Stimulated activated CD4-positive, alpha-beta T cell treated with anti-CD3 and anti-CD28 coated beads, Interleukin-12 subunit alpha, Interleukin-12 subunit beta, amount 100 ng/mL, for 48 hours (primary cell): Measurements from ENCODE around the gene FN1.
"Not testable (repeated sequence)": the region's sequence is repeated elsewhere in the genome, so short reads cannot be mapped to it uniquely, and the experiment has no call there.

Experiments
- DNase-seq, 3 donors: peaks; one replicate each; pipeline ENCODE4 v3.0.0-alpha.2; 2020; ENCODE audit warnings: low read depth in 2 of 3, low spot score in 1 of 3

The FN1 gene

GRCh38 chr2:215408441-215408840 lies 27.4 kb downstream of the FN1 start:
- not testable (repeated sequence) for DNase-seq

GRCh38 chr2:215407590-215408264 lies 28.1 kb downstream of the FN1 start:
- no peak for DNase-seq

DNA sequence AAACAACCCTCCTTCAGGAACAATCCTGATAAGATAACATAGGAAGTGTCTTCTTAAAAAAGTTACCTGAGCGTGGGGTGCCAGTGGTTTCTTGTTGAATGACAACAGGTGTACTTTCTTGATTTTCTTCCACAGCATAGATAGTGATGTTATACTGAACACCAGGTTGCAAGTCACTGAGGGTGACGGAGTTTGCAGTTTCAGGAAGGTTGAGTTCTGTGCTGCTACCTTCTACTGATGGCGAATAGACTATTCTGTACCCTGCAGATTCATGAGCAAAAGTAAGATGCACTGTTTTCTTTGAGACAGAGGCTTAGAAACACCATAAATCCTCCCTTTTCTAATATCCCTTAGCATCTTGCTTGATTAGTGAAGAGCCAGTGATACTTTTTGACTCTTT lies 28.8 kb downstream of the FN1 start:
- no peak for DNase-seq

DNA sequence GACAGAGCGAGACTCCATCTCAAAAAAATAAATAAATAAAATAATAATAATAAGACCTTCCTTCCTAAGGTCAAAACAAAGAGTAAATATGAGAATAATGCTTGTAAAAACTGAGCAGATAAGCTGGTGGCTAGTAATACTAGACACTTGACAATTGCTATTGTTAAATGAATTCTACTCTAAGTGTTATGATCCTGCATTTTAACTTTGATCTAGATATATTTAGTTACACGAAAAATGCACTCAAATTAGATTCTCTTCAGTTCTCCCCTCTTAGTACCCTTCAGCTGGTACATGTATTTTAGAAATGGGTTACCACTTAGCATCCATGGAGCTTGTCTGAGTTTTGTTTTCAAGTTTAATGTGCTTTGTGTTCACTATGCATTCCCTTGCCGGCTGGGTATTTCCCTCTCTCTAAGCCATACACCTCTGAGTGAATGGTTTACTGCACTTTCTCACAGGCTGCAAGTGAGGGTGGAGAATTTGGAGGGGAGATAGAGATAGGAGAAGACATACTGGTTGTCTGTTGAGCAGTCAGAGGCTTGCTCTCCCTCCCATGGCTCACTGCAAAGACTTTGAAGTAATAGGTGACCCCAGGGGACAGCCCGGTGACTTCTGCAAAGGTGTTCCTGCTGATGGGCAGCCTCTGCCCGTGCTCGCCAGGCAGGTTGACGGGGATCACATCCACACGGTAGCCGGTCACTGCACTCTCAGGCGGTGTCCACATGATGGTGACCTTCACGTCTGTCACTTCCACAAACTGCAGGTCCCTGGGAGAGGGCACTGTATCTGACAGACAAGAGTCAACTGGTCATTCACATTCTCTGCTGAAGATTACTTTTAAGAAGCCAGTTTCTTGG lies 29.9 kb downstream of the FN1 start:
- no peak for DNase-seq

- no peak for DNase-seq
Observed at GRCh38 chr2:215404348-215405012, 31.4 kb downstream of the FN1 start.

DNA sequence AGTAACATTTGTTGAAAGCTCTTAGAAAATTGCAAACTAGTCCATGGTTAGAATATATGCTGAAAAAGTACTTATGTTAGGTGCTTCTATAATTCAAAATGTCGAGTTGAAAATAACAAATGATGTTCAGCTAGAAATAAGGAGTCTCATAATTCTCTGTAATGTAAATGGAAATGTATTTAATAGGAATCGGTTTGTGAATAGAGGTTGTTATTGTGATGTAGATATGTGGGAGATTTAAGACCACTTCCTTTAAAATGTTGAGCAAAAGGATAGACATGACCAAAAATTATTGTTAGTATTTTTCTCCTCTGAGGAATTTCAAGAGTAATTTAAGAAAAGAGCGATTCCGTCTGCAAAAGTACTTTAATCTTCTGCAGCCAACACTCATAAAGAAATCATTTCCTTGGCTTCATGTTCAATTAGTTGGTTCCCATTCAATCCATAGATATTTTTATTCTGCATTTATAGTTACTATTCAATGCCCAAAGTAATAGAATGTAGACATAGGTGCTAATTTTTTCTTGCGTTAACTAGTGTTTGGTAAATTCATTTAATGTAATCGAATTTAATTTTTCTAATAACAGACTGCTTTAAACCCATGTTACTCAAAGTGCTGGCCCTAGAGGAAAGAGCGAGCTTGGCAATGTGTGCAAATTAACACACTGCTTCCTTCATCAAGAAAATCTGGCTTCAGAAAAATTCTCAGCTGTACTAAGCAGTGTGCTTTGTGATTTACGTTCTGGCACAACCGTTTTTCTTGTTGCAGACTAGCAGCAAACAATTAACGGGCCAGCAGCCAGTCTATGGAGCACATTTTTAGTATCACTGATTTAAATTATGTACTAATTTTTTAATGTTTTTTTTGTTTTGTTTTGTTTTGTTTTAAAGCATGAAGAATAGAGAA lies 32.2 kb downstream of the FN1 start:
- DNase-seq, result no peak

- DNase-seq, result no peak
Observed at GRCh38 chr2:215401896-215402379, 33.9 kb downstream of the FN1 start.

- DNase-seq, result no peak
Observed at GRCh38 chr2:215399067-215399716, 36.7 kb downstream of the FN1 start.

DNA sequence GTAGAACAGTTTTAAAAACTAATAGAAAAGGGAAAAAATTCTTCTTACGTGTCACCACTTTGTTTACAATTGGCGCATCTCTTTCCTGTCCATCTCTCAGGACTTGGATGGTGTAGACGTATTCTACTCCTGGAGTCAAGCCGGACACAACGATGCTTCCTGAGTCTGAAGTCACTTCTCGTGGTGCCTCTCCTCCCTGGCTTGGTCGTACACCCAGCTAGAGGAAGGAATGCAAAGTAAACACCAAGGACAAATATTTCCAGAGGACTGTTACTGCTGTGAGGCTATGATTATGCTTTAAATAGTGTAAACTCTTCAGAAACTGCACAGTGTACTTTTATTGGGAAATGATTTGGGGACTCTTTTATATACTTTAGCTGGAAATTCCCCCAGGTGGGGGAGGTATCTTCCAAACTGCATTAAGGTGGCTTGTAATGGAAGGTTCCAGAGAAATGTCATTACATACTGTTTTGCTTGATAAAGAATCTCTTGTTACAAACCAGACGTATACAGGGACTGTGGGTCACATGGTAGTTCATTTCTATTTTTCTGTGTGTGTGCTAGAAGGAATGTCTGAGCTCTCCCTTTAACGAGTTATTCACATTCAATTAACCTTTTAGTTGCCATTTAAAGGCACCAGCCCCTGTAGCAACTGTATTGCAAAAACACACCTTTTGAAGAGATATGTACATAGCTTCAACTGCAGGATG lies 38.1 kb downstream of the FN1 start:
- DNase-seq, result no peak

DNA sequence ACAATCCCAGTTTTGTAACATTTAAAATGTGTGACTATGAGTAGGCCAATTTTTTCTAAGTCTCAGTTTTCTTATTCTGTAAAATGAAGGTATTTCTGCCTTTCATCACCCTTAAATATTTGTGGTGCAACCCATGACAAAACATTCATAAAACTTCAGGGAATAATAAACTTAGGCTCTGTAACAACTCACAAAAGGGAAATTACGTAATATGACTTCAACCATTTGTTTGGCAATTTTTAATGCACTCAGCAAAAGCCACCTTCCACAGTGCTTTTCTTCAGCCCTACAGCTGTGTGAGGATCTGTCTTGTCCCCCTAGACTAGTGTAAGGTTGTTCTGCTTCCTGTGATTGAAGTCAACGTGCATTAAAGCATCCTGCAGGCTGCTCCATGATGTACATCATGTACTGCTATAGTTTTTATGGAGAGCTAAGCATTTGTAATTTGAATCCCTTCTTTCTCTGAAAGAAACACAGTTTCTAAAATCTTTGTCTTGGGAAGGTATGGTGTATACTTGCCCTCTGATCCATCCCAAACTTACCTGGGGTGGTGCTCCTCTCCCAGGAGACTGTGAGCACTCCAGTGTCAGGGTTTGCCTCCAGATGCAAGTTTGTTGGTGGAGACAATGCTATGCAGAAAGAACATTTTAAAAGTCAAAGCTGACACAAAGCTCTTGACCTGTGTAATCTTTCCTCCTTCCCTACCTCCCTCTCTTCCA lies 39.1 kb downstream of the FN1 start:
- no peak for DNase-seq

GRCh38 chr2:215395687-215396460 lies 40.0 kb downstream of the FN1 start:
- no peak for DNase-seq

- no peak for DNase-seq
Observed at GRCh38 chr2:215394102-215394805, 41.6 kb downstream of the FN1 start.

DNA sequence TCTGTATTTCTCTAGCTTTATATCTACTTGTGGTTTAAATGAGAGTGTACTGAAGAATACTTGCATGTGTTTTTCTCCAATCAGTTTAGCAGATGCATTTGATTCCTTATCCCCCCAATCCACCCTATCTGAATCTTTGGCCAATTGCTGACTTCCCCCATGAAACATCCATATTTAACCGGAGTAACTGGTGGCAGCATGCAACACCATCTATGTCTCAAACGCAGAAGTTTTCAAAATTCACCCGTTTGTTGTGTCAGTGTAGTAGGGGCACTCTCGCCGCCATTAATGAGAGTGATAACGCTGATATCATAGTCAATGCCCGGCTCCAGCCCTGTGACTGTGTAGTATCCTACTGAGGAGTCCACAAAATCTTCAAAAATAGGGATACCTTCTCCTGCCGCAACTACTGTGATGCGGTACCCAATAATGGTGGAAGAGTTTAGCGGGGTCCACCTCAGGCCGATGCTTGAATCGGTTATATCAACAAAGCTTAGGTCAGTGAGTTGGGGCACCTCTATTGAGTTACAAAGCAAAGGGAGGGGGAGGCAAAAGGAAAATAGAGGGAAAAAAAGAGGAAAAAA lies 43.1 kb downstream of the FN1 start:
- DNase-seq, result no peak

DNA sequence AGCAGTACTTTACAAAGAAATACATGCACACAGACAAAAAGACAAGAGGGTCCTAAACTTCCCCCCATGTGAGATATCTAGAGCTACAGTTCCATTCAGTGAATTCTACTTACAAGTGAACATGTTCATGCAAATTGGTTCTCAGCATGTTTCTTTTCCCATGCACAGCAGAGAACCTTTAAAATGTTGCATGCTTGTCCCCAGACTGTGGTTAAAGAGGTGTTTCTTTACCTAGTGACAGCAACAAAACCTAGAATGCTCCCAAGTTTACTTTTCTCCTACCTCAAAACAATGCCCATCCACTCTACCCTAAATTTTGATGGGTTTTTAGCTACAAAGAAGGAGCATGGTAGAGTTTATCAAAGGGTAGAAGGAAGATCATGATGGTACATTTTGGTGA lies 43.7 kb downstream of the FN1 start:
- no peak for DNase-seq

DNA sequence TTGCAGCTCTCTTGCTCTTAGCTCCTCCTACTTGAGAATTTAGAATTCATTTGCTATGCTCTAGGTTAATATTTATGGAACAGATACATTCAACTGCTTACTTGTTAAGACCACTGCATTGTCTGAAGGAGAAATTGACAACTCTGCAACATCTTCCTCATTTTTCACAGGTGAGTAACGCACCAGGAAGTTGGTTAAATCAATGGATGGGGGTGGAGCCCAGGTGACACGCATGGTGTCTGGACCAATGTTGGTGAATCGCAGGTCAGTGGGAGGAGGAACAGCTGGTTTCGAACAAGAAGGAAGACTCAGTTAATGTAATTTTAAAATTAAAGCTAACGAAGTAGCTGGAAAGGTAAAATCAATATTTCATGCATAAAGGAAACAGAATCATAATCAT lies 44.3 kb downstream of the FN1 start:
- no peak for DNase-seq

DNA sequence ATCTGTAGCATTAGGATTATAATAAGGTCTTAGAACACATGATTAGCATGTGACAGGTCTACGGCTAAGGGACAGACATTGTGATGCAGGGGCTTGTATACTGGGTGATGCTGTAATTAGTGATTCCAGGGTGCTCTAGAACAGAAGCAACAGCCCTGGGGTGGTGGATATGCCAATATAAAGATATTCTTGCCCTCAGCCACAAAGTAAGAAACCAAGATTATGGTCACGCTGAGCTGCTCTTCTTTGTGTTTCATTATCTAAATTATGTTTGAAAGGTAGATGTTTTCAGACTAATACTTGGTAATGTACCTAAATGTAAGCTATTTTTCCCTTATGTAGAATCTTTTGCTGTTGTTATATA lies 45.3 kb downstream of the FN1 start:
- DNase-seq, result no peak

- no peak for DNase-seq
Observed at GRCh38 chr2:215388002-215388728, 47.7 kb downstream of the FN1 start.
